Measurements from ENCODE around the gene U2SURP.
"Not testable (repeated sequence)": the region's sequence is repeated elsewhere in the genome, so short reads cannot be mapped to it uniquely, and the experiment has no call there.

U2SURP gene

GRCh38 chr3:142977399-142977728 lies 24.0 kb upstream of the U2SURP start:
- DNase-seq: no peak

- DNase-seq: no peak
Measured at GRCh38 chr3:142981108-142981507, 20.3 kb upstream of the U2SURP start.

GRCh38 chr3:142982038-142982773 lies 19.2 kb upstream of the U2SURP start:
- no peak for DNase-seq

- DNase-seq: no peak
Measured at GRCh38 chr3:142983318-142983717, 18.1 kb upstream of the U2SURP start.

- no peak for DNase-seq
Measured at GRCh38 chr3:142984255-142984654, 17.1 kb upstream of the U2SURP start.

- DNase-seq: no peak
Measured at GRCh38 chr3:142987080-142987700, 14.2 kb upstream of the U2SURP start.

- DNase-seq: no peak
Measured at GRCh38 chr3:142987707-142988106, 13.7 kb upstream of the U2SURP start.

- DNase-seq: not testable (repeated sequence)
Measured at GRCh38 chr3:142988221-142988620, 13.1 kb upstream of the U2SURP start.

- not testable (repeated sequence) for DNase-seq
Measured at GRCh38 chr3:142988826-142989225, 12.5 kb upstream of the U2SURP start.

- no peak for DNase-seq
Measured at GRCh38 chr3:142990721-142991120, 10.6 kb upstream of the U2SURP start.

GRCh38 chr3:142992323-142992722 lies 9.0 kb upstream of the U2SURP start:
- DNase-seq: no peak

GRCh38 chr3:142993958-142994442 lies 7.4 kb upstream of the U2SURP start:
- peak; percentile 65 for DNase-seq

- DNase-seq: no peak
Measured at GRCh38 chr3:142997330-142997729, 4.0 kb upstream of the U2SURP start.

GRCh38 chr3:142998439-142998838 lies 2.9 kb upstream of the U2SURP start:
- DNase-seq: no peak

GRCh38 chr3:142999881-143000280 lies 1.5 kb upstream of the U2SURP start:
- DNase-seq: no peak

- no peak for DNase-seq
Measured at GRCh38 chr3:143000528-143000927, 842 bp upstream of the U2SURP start.

- DNase-seq: no peak
Measured at GRCh38 chr3:143001034-143001368, 369 bp upstream of the U2SURP start.

GRCh38 chr3:143002083-143002712 lies 828 bp downstream of the U2SURP start:
- peak; percentile 10 for DNase-seq

- no peak for DNase-seq
Measured at GRCh38 chr3:143002727-143003126, 1.4 kb downstream of the U2SURP start.

GRCh38 chr3:143004823-143005222 lies 3.5 kb downstream of the U2SURP start:
- DNase-seq: no peak

- DNase-seq: no peak
Measured at GRCh38 chr3:143010024-143010423, 8.7 kb downstream of the U2SURP start.

GRCh38 chr3:143011705-143012104 lies 10.3 kb downstream of the U2SURP start:
- no peak for DNase-seq

GRCh38 chr3:143014921-143015320 lies 13.6 kb downstream of the U2SURP start:
- no peak for DNase-seq

GRCh38 chr3:143016321-143016972 lies 15.1 kb downstream of the U2SURP start:
- no peak for DNase-seq

Data from activated naive CD4-positive, alpha-beta T cell treated with Interleukin-2 at 50 U/mL for 16 hours (primary cell).